Midbrain (tissue), 1 donor: Measurements from ENCODE around the gene CADM4.
"Not testable (repeated sequence)": the region's sequence is repeated elsewhere in the genome, so short reads cannot be mapped to it uniquely, and the experiment has no call there.

ENCODE experiments used
- DNase-seq: peaks from one replicate; lab custom pipeline; 2025; lab: John Stamatoyannopoulos, UW

The CADM4 gene

GRCh38 chr19:43639519-43640423 lies at the start of gene CADM4:
TSS of gene CADM4 (minus strand) at chr19:43639850. CDS start at chr19:43639790, 60 bp downstream.
- DNase-seq, result peak; percentile 42

GRCh38 chr19:43688059-43688701 lies 48.5 kb upstream of the CADM4 start:
- no peak for DNase-seq

GRCh38 chr19:43687660-43687997 lies 48.0 kb upstream of the CADM4 start:
- DNase-seq, result no peak

- no peak for DNase-seq
Measured at GRCh38 chr19:43684326-43684725, 44.7 kb upstream of the CADM4 start.

- DNase-seq, result no peak
Measured at GRCh38 chr19:43683905-43684304, 44.3 kb upstream of the CADM4 start.

- DNase-seq, result no peak
Measured at GRCh38 chr19:43682824-43683661, 43.4 kb upstream of the CADM4 start.

- not testable (repeated sequence) for DNase-seq
Measured at GRCh38 chr19:43682269-43682668, 42.6 kb upstream of the CADM4 start.

GRCh38 chr19:43681821-43682220 lies 42.2 kb upstream of the CADM4 start:
- DNase-seq, result no peak

- no peak for DNase-seq
Measured at GRCh38 chr19:43678512-43679261, 39.0 kb upstream of the CADM4 start.

- DNase-seq, result no peak
Measured at GRCh38 chr19:43675906-43676305, 36.3 kb upstream of the CADM4 start.

- DNase-seq, result no peak
Measured at GRCh38 chr19:43675269-43675879, 35.7 kb upstream of the CADM4 start.

- no peak for DNase-seq
Measured at GRCh38 chr19:43674596-43674995, 34.9 kb upstream of the CADM4 start.

GRCh38 chr19:43674183-43674582 lies 34.5 kb upstream of the CADM4 start:
- no peak for DNase-seq

- DNase-seq, result no peak
Measured at GRCh38 chr19:43673637-43674036, 34.0 kb upstream of the CADM4 start.

GRCh38 chr19:43672061-43672679 lies 32.5 kb upstream of the CADM4 start:
- no peak for DNase-seq

GRCh38 chr19:43668406-43669109 lies 28.9 kb upstream of the CADM4 start:
- DNase-seq, result peak; percentile 99

GRCh38 chr19:43667876-43668405 lies 28.3 kb upstream of the CADM4 start:
- no peak for DNase-seq

GRCh38 chr19:43667126-43667875 lies 27.7 kb upstream of the CADM4 start:
- no peak for DNase-seq

GRCh38 chr19:43664018-43664417 lies 24.4 kb upstream of the CADM4 start:
- no peak for DNase-seq
